ENCODE results near the gene CFAP90. TPM values are rescaled to one million over a fixed set of nuclear protein-coding genes. Genes with fewer than 3 reads are reported as not detected.

CFAP90 gene
- total and polyA plus RNA-seq, 2 donors (not counting 3 experiments of a cell fraction or from before 2014, with no cell fraction given): 0.07 TPM; not detected in 1

- Histone ChIP-seq H3K79me2 (ENCODE audit: control insufficient read depth, insufficient read depth, low read length) (no peaks in the 10 kb centered on the region), H2AFZ (ENCODE audit: low read depth, low read length) (no peak overlapping the region), H3K4me1 (ENCODE audit: control insufficient read depth, extremely low read depth, insufficient read depth, low read length) (no peaks in the 10 kb centered on the region), H4K20me1 (replicated peaks; ENCODE audit: control insufficient read depth, extremely low read depth, insufficient read depth, low read length) (no peaks in the 10 kb centered on the region), H3K27me3 (ENCODE audit: control insufficient read depth in 2 of 2, insufficient read depth in 2 of 2, low read length in 2 of 2) (no peaks in the 10 kb centered on the region), H3K36me3 (ENCODE audit: control insufficient read depth in 2 of 2, extremely low read depth in 1 of 2, insufficient read depth in 2 of 2, low read length in 2 of 2) (no peaks in the 10 kb centered on the region), H3K9me1 (replicated peaks; ENCODE audit: control insufficient read depth, extremely low read depth, insufficient read depth, low read length) (no peaks in the 10 kb centered on the region), H3K4me2 (ENCODE audit: insufficient read depth, low read length) (no peak overlapping the region), H3K9me3 (replicated peaks; ENCODE audit: control insufficient read depth, insufficient read depth, low read length) (no peaks in the 10 kb centered on the region), H3K27ac (ENCODE audit: insufficient read depth, low read depth, low read length) (no peak overlapping the region), H3K4me3 (replicated peaks in 1 of 3; ENCODE audit: insufficient read depth in 1 of 3, low read depth in 1 of 3, low read length in 3 of 3) (no peak overlapping the region), H3K9ac (replicated peaks; ENCODE audit: extremely low read depth, insufficient read depth, low read length) (no peak overlapping the region)
- FAIRE-seq (no peak), DNase-seq (ENCODE audit: low read depth, low spot score) (no peak)
- dilution Hi-C loops (cut with MboI; ENCODE audit: extremely low pct_ligation_motif_present, low sequenced_read_pairs) (no loop called here), intact Hi-C loops (cut with micrococcal nuclease) (no loop called here)
- TF ChIP-seq POLR2AphosphoS5 (IDR thresholded peaks at IDR 0.05; ENCODE audit: insufficient read depth, low read depth, low read length) (no peak), POLR2A (IDR thresholded peaks at IDR 0.05; ENCODE audit: low read depth, low read length) (no peak), JUN (IDR thresholded peaks at IDR 0.05; ENCODE audit: borderline replicate concordance, insufficient read depth, insufficient read length, low read depth) (no peak), GATA2 (IDR thresholded peaks at IDR 0.05; ENCODE audit: insufficient read depth, insufficient read length, low read depth, low read length) (no peak), CTCF (IDR thresholded peaks at IDR 0.05; ENCODE audit: extremely low read depth in 1 of 2, insufficient read depth in 1 of 2, low read depth in 1 of 2, low read length in 2 of 2) (no peak), FOS (IDR thresholded peaks at IDR 0.05; ENCODE audit: borderline replicate concordance, insufficient read depth, low read length) (no peak), EZH2 (IDR thresholded peaks at IDR 0.05; ENCODE audit: borderline replicate concordance, low read depth, low read length, severe bottlenecking) (no peak), MYC (IDR thresholded peaks at IDR 0.05; ENCODE audit: low read depth, low read length) (no peak)
- TF ChIP-seq, protein P1, sequence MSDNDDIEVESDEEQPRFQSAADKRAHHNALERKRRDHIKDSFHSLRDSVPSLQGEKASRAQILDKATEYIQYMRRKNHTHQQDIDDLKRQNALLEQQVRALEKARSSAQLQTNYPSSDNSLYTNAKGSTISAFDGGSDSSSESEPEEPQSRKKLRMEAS (IDR thresholded peaks at IDR 0.05; ENCODE audit: insufficient read depth, insufficient read length): no peak
- no TSS peak for BruUV-seq (replicated peaks)
- ChIA-PET CTCF (no interaction called here), POLR2A (no interaction called here)
These were observed 55.6 kb downstream of the CFAP90 start for GRCh38 chr5:7795306-7795705.

Data from endothelial cell of umbilical vein (primary cell).